ENCODE results near the gene PRDM16. TPM values are rescaled to one million over a fixed set of nuclear protein-coding genes. Genes with fewer than 3 reads are reported as not detected.

Gene PRDM16
- total and polyA plus RNA-seq, 2 of the 8 experiments (the other 6 are each of a cell fraction or from before 2014, with no cell fraction given) = 0.39 to 0.43 TPM

DNA sequence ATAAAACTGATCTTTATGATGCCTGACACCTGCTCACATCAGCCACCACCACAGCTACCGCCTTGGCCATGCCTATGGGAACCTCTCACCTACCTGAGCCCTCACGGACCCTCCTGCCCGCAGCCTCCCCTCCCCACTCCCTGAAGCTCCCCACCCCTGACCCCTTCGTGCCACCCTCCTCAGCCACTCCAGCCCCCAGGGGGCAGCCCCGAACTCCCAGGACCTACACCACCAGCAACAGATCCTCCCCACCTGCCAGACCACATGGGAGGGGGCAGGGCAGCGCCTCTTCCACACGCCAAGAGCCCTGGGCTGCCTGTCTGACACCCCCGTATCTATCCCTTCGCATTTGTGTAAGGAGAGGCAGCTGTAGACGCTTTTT lies 371.3 kb downstream of the PRDM16 start (continued):
- no peak for TF ChIP-seq CBX8 (IDR thresholded peaks at IDR 0.05; ENCODE audit: borderline replicate concordance, low read depth, low read length)
- TF ChIP-seq KDM1A (IDR thresholded peaks at IDR 0.05; ENCODE audit: borderline replicate concordance, low read length) = no peak
- TF ChIP-seq KDM5A (IDR thresholded peaks at IDR 0.05; ENCODE audit: low read length) = no peak

Data from H1 (cell line).